ENCODE data around the gene RPL10. TPM values are rescaled to one million over a fixed set of nuclear protein-coding genes. Genes with fewer than 3 reads are reported as not detected.

The RPL10 gene
- total RNA-seq, 1 experiment from 2014 or later: 2,466 TPM

- Histone ChIP-seq H3K9me3 (ENCODE audit: control insufficient read depth, insufficient read depth, low read depth, low read length) (no peaks in the 10 kb centered on the region), H3K4me1 (ENCODE audit: control insufficient read depth, insufficient read depth, low read length) (peaks cover 26% of the 10 kb centered on the region), H3K27ac (ENCODE audit: low read length) (peak overlapping the region; percentile 87), H3K36me3 (ENCODE audit: control insufficient read depth, insufficient read depth, low read length) (peaks cover 2% of the 10 kb centered on the region; the same call in 1 of the 2 replicates), H3K4me3 (ENCODE audit: low read depth in 2 of 2, low read length in 2 of 2) (peak overlapping the region; percentile 84 to 86), H3K27me3 (ENCODE audit: control insufficient read depth, insufficient read depth, low read length) (no peaks in the 10 kb centered on the region)
- TF ChIP-seq REST (IDR thresholded peaks at IDR 0.05; ENCODE audit: insufficient read depth in 1 of 2, low read depth in 2 of 2, low read length in 1 of 2) (no peak), CTCF (IDR thresholded peaks at IDR 0.05) (no peak), TCF7L2 (IDR thresholded peaks at IDR 0.05; ENCODE audit: low read depth, low read length) (no peak), SIN3A (IDR thresholded peaks at IDR 0.05; ENCODE audit: borderline replicate concordance, insufficient read depth, low read depth, low read length) (no peak)
- intact Hi-C loops (cut with micrococcal nuclease; ENCODE audit: unreplicated experiment): no loop called here
- ChIA-PET CTCF (no interaction called here), POLR2A (no interaction called here)
- BruUV-seq (replicated peaks): no TSS peak
- DNase-seq (ENCODE audit: low read depth, low spot score): no peak
- in situ Hi-C loops (cut with HindIII; ENCODE audit: low pct_unique_long_range_greater_than_20kb, low sequenced_read_pairs): no loop called here
- no peak for ATAC-seq
These were observed 46.6 kb downstream of the RPL10 start for GRCh38 chrX:154444755-154445246.

GRCh38 chrX:154445776-154446175 is 47.6 kb downstream of the RPL10 start:
- ATAC-seq: no peak
- DNase-seq (ENCODE audit: low read depth, low spot score): no peak
- Histone ChIP-seq H3K27ac (ENCODE audit: low read length) (peak overlapping the region; percentile 87; the same call in 1 of the 2 replicates), H3K36me3 (ENCODE audit: control insufficient read depth, insufficient read depth, low read length) (peaks cover 2% of the 10 kb centered on the region; the same call in 1 of the 2 replicates), H3K4me1 (ENCODE audit: control insufficient read depth, insufficient read depth, low read length) (peaks cover 26% of the 10 kb centered on the region), H3K4me3 (ENCODE audit: low read depth in 2 of 2, low read length in 2 of 2) (no peak overlapping the region), H3K27me3 (ENCODE audit: control insufficient read depth, insufficient read depth, low read length) (no peaks in the 10 kb centered on the region), H3K9me3 (ENCODE audit: control insufficient read depth, insufficient read depth, low read depth, low read length) (no peaks in the 10 kb centered on the region)
- intact Hi-C loops (cut with micrococcal nuclease; ENCODE audit: unreplicated experiment) (no loop called here), in situ Hi-C loops (cut with HindIII; ENCODE audit: low pct_unique_long_range_greater_than_20kb, low sequenced_read_pairs) (no loop called here)
- BruUV-seq (replicated peaks): no TSS peak
- TF ChIP-seq POLR2AphosphoS5 (IDR thresholded peaks at IDR 0.05; ENCODE audit: low read depth, low read length) (no peak), REST (IDR thresholded peaks at IDR 0.05; ENCODE audit: insufficient read depth in 1 of 2, low read depth in 2 of 2, low read length in 1 of 2) (no peak), CTCF (IDR thresholded peaks at IDR 0.05) (no peak), TCF7L2 (IDR thresholded peaks at IDR 0.05; ENCODE audit: low read depth, low read length) (no peak), SIN3A (IDR thresholded peaks at IDR 0.05; ENCODE audit: borderline replicate concordance, insufficient read depth, low read depth, low read length) (no peak)
- ChIA-PET POLR2A (no interaction called here), CTCF (no interaction called here)
